ENCODE results near the gene CENPN. TPM values are rescaled to one million over a fixed set of nuclear protein-coding genes. Genes with fewer than 3 reads are reported as not detected.

CENPN gene
- total and polyA plus RNA-seq, 2 of the 8 experiments (the other 6 are each of a cell fraction or from before 2014, with no cell fraction given), result 32.8 to 67.0 TPM

GRCh38 chr16:80968386-80969113 is 38.5 kb upstream of the CENPN start:
- H2BK12ac ChIP-seq (ENCODE audit: low read depth, low read length), result no peak overlapping the region
- H2AFZ ChIP-seq (ENCODE audit: low read length), result no peak overlapping the region
- H3K4me2 ChIP-seq (ENCODE audit: insufficient read depth in 1 of 2, low read depth in 2 of 2, low read length in 2 of 2), result no peak overlapping the region
- POLR2A ChIA-PET (ENCODE audit: partially characterized antibody), result no interaction called here
- H3K4me1 ChIP-seq (replicated peaks in 1 of 4; ENCODE audit: control insufficient read depth in 3 of 4, insufficient read depth in 4 of 4, low read length in 3 of 4), result no peaks in the 10 kb centered on the region
- no peak overlapping the region for H2BK5ac ChIP-seq (ENCODE audit: low read depth, low read length)
- no peak overlapping the region for H3K18ac ChIP-seq (ENCODE audit: extremely low read depth, low read length)
- H3K9ac ChIP-seq (replicated peaks in 1 of 4; ENCODE audit: extremely low read depth in 1 of 4, low read depth in 3 of 4, low read length in 3 of 4), result no peak overlapping the region
- FAIRE-seq (no peak), DNase-seq (ENCODE audit: low read depth in 1 of 2, low spot score in 2 of 2) (no peak)
- H3K14ac ChIP-seq (ENCODE audit: insufficient read length), result no peak overlapping the region
- no peak overlapping the region for H4K5ac ChIP-seq (ENCODE audit: insufficient read length, low read depth, low read length)
- H3K9me3 ChIP-seq (ENCODE audit: insufficient read depth in 2 of 2, low read depth in 1 of 2, low read length in 1 of 2), result no peaks in the 10 kb centered on the region
- no peak overlapping the region for H4K91ac ChIP-seq (replicated peaks; ENCODE audit: insufficient read length, low read length)
- H3K27ac ChIP-seq (ENCODE audit: low read depth, low read length), result no peak overlapping the region
- TF ChIP-seq SIN3A (conservative IDR thresholded peaks at IDR 0.05 in 1 of 2, IDR thresholded peaks at IDR 0.05 in 1 of 2; ENCODE audit: low read depth in 1 of 2, low read length in 2 of 2), result no peak
- TF ChIP-seq PHF8 (conservative IDR thresholded peaks at IDR 0.05; ENCODE audit: low read depth, low read length), result no peak
- no peak for TF ChIP-seq FOSL1 (IDR thresholded peaks at IDR 0.05; ENCODE audit: insufficient read depth, low read depth, low read length)
- TF ChIP-seq SRF (IDR thresholded peaks at IDR 0.05; ENCODE audit: low read depth, low read length), result no peak
- no peak for TF ChIP-seq SIX5 (IDR thresholded peaks at IDR 0.05; ENCODE audit: low read depth, low read length)
- TF ChIP-seq CHD1 (IDR thresholded peaks at IDR 0.05; ENCODE audit: low read depth, low read length), result no peak
- H3K79me1 ChIP-seq (ENCODE audit: low read depth, low read length), result no peaks in the 10 kb centered on the region
- H2BK15ac ChIP-seq (ENCODE audit: low read length), result no peak overlapping the region
- no peaks in the 10 kb centered on the region for H3K79me2 ChIP-seq (ENCODE audit: control insufficient read depth in 1 of 2, insufficient read depth in 2 of 2, low read length in 2 of 2)
- no peak overlapping the region for H2AK5ac ChIP-seq (ENCODE audit: low read depth, low read length)
- no peaks in the 10 kb centered on the region; a peak in 1 of 8 replicates for H3K36me3 ChIP-seq (ENCODE audit: control insufficient read depth in 2 of 4, insufficient read depth in 4 of 4, low read length in 3 of 4)
- CTCF ChIA-PET (ENCODE audit: partially characterized antibody), result interaction anchor here (0.7 to 1.5 kb wide), 6 partner anchors 8 to 1094 kb away, joined by 3 to 4 read pairs (median 3); no protein-coding TSS in a partner anchor
- H2BK20ac ChIP-seq (ENCODE audit: low read length), result no peak overlapping the region
- H3K4ac ChIP-seq (replicated peaks; ENCODE audit: insufficient read length, low read depth, low read length), result no peak overlapping the region
- H3K23ac ChIP-seq (ENCODE audit: insufficient read length), result no peak overlapping the region
- H3K27me3 ChIP-seq (replicated peaks in 1 of 4; ENCODE audit: control insufficient read depth in 3 of 4, extremely low read depth in 1 of 4, insufficient read depth in 3 of 4, low read length in 3 of 4), result no peaks in the 10 kb centered on the region
- no peak overlapping the region for H3K4me3 ChIP-seq (ENCODE audit: extremely low read depth in 1 of 4, insufficient read depth in 2 of 4, low read depth in 3 of 4, low read length in 4 of 4)
- peaks cover 2 to 4% of the 10 kb centered on the region in 2 experiments for H4K20me1 ChIP-seq (replicated peaks in 1 of 2; ENCODE audit: control insufficient read depth in 1 of 2, insufficient read depth in 2 of 2, low read length in 2 of 2)
- H3K23me2 ChIP-seq (ENCODE audit: low read depth, low read length), result no peaks in the 10 kb centered on the region
- H2BK120ac ChIP-seq (replicated peaks; ENCODE audit: low read depth, low read length), result no peak overlapping the region
- no peak overlapping the region for H4K8ac ChIP-seq (ENCODE audit: extremely low read depth, insufficient read depth, low read length)
- H3K56ac ChIP-seq (replicated peaks; ENCODE audit: insufficient read length, low read depth, low read length), result no peak overlapping the region
- WGBS, 2 experiments (ENCODE audit: extremely low coverage in 1 of 2, insufficient coverage in 1 of 2, insufficient read length in 1 of 2, insufficient replicate concordance in 2 of 2, low coverage in 1 of 2, low lambda C conversion rate in 2 of 2, missing lambda C conversion rate in 1 of 2), result 90% methylated on average over 4 of the region's 4 CpGs; no CpG with 5 or more reads in 1 of the 2 experiments
